Natural killer cell (primary cell): ENCODE results near the gene PITRM1. TPM values are rescaled to one million over a fixed set of nuclear protein-coding genes. Genes with fewer than 3 reads are reported as not detected.

Experiments
- ATAC-seq, 3 donors: fragments of 150-1000 bp in 2 of 3; fragments of 200-7000 bp in 1 of 3; cut with Tn5 transposase; 1 replicate in 1 of 3; 2 replicates in 2 of 3; pipeline ENCODE4 v1.10.0; 2021; ENCODE audit warnings: mild to moderate bottlenecking in 2 of 3, moderate library complexity in 2 of 3
- DNase-seq, 2 donors: peaks; one replicate each; pipeline versions ENCODE4 v3.0.0 to v3.0.0-alpha.2; 2013 to 2021; ENCODE audit warnings: mixed read lengths in 1 of 2
- H3K27ac ChIP-seq: one replicate; pipeline ENCODE4 v1.5.1; 2013; ENCODE audit warnings: mild to moderate bottlenecking, low read length
- H3K27me3 ChIP-seq: one replicate; pipeline ENCODE4 v1.6.1; 2013; ENCODE audit warnings: low read length; ENCODE audit not compliant: control insufficient read depth, insufficient read depth
- H3K36me3 ChIP-seq: one replicate; pipeline ENCODE4 v1.6.1; 2013; ENCODE audit warnings: low read length; ENCODE audit not compliant: control insufficient read depth, insufficient read depth
- H3K4me1 ChIP-seq: one replicate; pipeline ENCODE4 v1.6.1; 2013; ENCODE audit warnings: low read length; ENCODE audit not compliant: control insufficient read depth, insufficient read depth
- H3K4me3 ChIP-seq: one replicate; pipeline ENCODE4 v1.5.1; 2013; ENCODE audit warnings: low read length
- H3K9me3 ChIP-seq: one replicate; pipeline ENCODE4 v1.6.1; 2013; ENCODE audit warnings: low read length; ENCODE audit not compliant: control insufficient read depth, insufficient read depth
- H3K27ac Mint-ChIP-seq, 2 donors: one replicate each; pipeline ENCODE4 v1.8.0; 2022; ENCODE audit warnings: mild to moderate bottlenecking in 2 of 2, mixed read lengths in 2 of 2, moderate library complexity in 1 of 2
- H3K27me3 Mint-ChIP-seq, 2 donors: one replicate each; pipeline ENCODE4 v1.8.0; 2022; ENCODE audit warnings: low read depth in 2 of 2, mixed read lengths in 2 of 2
- H3K36me3 Mint-ChIP-seq: one replicate; pipeline ENCODE4 v1.8.0; 2022; ENCODE audit warnings: mixed read lengths
- H3K4me1 Mint-ChIP-seq, 2 donors: one replicate each; pipeline ENCODE4 v1.8.0; 2022; ENCODE audit warnings: mixed read lengths in 2 of 2
- H3K4me3 Mint-ChIP-seq: one replicate; pipeline ENCODE4 v1.8.0; 2022; ENCODE audit warnings: mild to moderate bottlenecking, moderate library complexity, mixed read lengths
- H3K9me3 Mint-ChIP-seq, 2 donors: one replicate each; pipeline ENCODE4 v1.8.0; 2022; ENCODE audit warnings: mixed read lengths in 2 of 2
- WGBS: methylation state at CpG from one replicate; pipeline ENCODE4 v1.1.7; 2013; ENCODE audit warnings: missing lambda C conversion rate; ENCODE audit not compliant: insufficient coverage; 5-methylcytosine and 5-hydroxymethylcytosine counted together
- intact Hi-C: fragments of 100-400 bp; cut with micrococcal nuclease; formaldehyde crosslinking; loops from one replicate; pipeline ENCODE4 v1.14.2; 2022
- total RNA-seq, 4 donors: library from RNA; stranded (reverse); fragments of 120-200 nt in 1 of 4; gene quantifications; one replicate each; pipeline versions ENCODE4 v1.2.3 to v1.2.4, GENCODE V29; 2013 to 2022
- TF ChIP-seq, protein P1 (sequence below): fragments of 200-600 bp; IDR thresholded peaks from one replicate; pipeline ENCODE4 v1.8.0; 2022; ENCODE audit warnings: antibody characterized with exemption

PITRM1 gene
- total RNA-seq, 3 donors from 2014 or later (not counting 1 experiment from before 2014, with no cell fraction given), result 67.1 to 89.0 (median 70.6) TPM

DNA sequence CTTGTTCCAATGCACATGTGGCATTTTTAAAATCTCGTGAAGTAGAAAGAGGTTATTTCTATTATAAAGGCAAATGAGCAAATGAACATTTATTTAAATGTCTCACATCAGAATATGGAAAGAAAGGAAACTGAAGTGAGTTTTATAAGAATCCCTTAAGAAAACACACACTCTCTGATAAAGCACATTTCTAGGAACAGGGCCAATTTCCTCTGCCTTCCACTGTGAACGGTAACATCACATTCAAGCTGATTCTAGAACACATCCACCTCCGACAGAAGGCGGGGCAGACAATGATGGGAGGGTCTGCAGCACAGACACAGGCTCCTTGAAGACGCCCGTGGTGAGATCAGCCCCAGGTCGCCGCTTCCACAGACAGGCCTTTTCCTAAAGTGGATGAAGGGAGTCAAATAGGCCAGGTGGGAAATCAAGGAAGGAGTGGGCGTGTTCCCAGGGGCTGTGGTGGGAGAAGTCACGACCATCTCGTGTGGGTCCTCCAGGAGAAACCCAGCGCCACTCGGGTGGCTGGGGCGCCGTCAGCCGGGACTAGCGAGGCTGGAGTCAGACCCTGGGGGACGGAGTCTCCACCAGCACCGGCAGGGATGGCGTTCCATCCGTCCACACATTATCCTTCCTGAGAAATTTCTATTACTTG lies 31.1 kb downstream of the PITRM1 start:
- Mint-ChIP-seq H3K27ac (no peak overlapping the region), H3K9me3 (no peaks in the 10 kb centered on the region), H3K36me3 (peaks cover 9% of the 10 kb centered on the region), H3K4me3 (no peak overlapping the region), H3K27me3 (no peaks in the 10 kb centered on the region), H3K4me1 (peaks cover 0 to 4% of the 10 kb centered on the region in 2 donors)
- TF ChIP-seq, protein P1, sequence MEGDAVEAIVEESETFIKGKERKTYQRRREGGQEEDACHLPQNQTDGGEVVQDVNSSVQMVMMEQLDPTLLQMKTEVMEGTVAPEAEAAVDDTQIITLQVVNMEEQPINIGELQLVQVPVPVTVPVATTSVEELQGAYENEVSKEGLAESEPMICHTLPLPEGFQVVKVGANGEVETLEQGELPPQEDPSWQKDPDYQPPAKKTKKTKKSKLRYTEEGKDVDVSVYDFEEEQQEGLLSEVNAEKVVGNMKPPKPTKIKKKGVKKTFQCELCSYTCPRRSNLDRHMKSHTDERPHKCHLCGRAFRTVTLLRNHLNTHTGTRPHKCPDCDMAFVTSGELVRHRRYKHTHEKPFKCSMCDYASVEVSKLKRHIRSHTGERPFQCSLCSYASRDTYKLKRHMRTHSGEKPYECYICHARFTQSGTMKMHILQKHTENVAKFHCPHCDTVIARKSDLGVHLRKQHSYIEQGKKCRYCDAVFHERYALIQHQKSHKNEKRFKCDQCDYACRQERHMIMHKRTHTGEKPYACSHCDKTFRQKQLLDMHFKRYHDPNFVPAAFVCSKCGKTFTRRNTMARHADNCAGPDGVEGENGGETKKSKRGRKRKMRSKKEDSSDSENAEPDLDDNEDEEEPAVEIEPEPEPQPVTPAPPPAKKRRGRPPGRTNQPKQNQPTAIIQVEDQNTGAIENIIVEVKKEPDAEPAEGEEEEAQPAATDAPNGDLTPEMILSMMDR, result no peak
- no peak overlapping the region for H3K4me3 ChIP-seq
- intact Hi-C loops, result no loop called here
- ATAC-seq (no peak), DNase-seq (no peak)
- peaks cover 89% of the 10 kb centered on the region for H3K36me3 ChIP-seq
- no peak overlapping the region for H3K27ac ChIP-seq
- no peaks in the 10 kb centered on the region for H3K27me3 ChIP-seq
- no peaks in the 10 kb centered on the region for H3K9me3 ChIP-seq
- H3K4me1 ChIP-seq, result no peaks in the 10 kb centered on the region
- 95% methylated on average over 20 of the region's 21 CpGs for WGBS

DNA sequence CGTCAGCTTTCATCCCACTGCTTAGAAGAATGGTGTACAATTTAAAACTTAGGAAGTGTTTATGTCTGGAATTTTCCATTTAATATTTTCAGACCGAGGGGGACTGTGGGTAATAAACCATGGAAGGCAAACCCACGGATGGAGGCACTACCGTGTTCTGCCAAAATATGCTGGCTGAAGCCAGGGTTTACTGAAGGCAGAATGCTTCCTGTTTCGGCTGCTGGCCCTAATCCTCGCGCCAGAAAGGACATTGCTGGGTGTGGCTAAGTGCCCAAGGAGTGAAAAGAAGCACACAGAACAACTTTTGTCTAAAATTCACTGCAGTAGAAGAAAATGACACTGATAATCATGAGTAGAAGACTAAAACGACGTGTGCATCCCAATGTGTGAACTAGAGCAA lies 32.3 kb downstream of the PITRM1 start:
- no peaks in the 10 kb centered on the region for H3K27me3 ChIP-seq
- H3K9me3 ChIP-seq, result no peaks in the 10 kb centered on the region
- no peak overlapping the region for H3K27ac ChIP-seq
- DNase-seq (no peak), ATAC-seq (no peak)
- intact Hi-C loops, result no loop called here
- no peaks in the 10 kb centered on the region for H3K9me3 Mint-ChIP-seq
- TF ChIP-seq, protein P1, result no peak
- H3K4me3 ChIP-seq, result no peak overlapping the region
- H3K4me1 ChIP-seq, result no peaks in the 10 kb centered on the region
- H3K27me3 Mint-ChIP-seq, result no peaks in the 10 kb centered on the region
- H3K36me3 Mint-ChIP-seq, result peaks cover 9% of the 10 kb centered on the region
- 86% methylated on average over 9 of the region's 9 CpGs for WGBS
- H3K4me1 Mint-ChIP-seq, result peaks cover 0 to 4% of the 10 kb centered on the region in 2 donors
- no peak overlapping the region for H3K27ac Mint-ChIP-seq
- no peak overlapping the region for H3K4me3 Mint-ChIP-seq
- peaks cover 93% of the 10 kb centered on the region for H3K36me3 ChIP-seq

DNA sequence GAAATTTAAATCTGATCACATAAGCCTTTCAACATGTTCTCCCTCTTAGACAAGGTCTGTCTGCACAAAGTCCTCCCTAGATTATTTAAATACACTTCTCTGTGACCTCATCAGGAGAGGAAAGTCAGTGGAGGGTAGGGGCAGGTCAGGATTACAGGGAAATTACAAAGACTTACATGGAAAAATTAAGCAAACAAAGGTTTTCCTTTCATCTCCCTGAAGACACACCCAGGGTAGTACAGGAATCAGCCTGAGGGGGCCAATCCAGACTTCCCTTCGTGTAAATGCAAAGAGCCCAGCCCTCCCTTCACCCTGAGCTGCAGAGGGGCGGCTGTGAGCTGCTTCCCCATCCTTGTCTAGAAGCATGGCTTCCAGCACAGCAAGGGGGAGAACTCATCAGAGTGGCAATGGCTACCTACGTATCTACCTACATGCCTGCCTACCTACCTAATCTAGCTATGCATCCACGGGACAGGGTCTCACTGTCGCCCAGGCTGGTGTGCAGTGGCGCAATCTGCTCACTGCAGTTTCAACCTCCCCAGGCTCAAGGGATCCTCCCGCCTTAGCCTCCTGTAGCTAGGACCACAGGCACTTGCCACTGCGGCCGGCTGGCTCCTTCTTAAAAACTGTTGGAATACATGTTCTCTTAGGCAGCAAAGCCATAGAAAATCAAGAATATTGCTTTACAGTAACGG lies 33.2 kb downstream of the PITRM1 start:
- Histone ChIP-seq H3K4me1 (no peaks in the 10 kb centered on the region), H3K36me3 (peaks cover 97% of the 10 kb centered on the region), H3K27me3 (no peaks in the 10 kb centered on the region), H3K27ac (no peak overlapping the region), H3K9me3 (no peaks in the 10 kb centered on the region), H3K4me3 (no peak overlapping the region)
- DNase-seq, result no peak
- TF ChIP-seq, protein P1, result no peak
- 84% methylated on average over 10 of the region's 10 CpGs for WGBS
- peaks cover 0 to 4% of the 10 kb centered on the region in 2 donors for H3K4me1 Mint-ChIP-seq
- peaks cover 16% of the 10 kb centered on the region for H3K36me3 Mint-ChIP-seq
- H3K4me3 Mint-ChIP-seq, result no peak overlapping the region
- H3K27ac Mint-ChIP-seq, result no peak overlapping the region
- intact Hi-C loops, result no loop called here
- no peak for ATAC-seq
- no peaks in the 10 kb centered on the region for H3K9me3 Mint-ChIP-seq
- H3K27me3 Mint-ChIP-seq, result no peaks in the 10 kb centered on the region
